Stimulated activated CD4-positive, alpha-beta T cell treated with anti-CD3 and anti-CD28 coated beads, Interleukin-15, amount 100 ng/mL, for 48 hours (primary cell): Measurements from ENCODE around the gene PUM1.
"Not testable (repeated sequence)": the region's sequence is repeated elsewhere in the genome, so short reads cannot be mapped to it uniquely, and the experiment has no call there.

ENCODE experiments used
- DNase-seq, 2 donors: peaks; one replicate each; pipeline ENCODE4 v3.0.0-alpha.2; 2020; ENCODE audit warnings: low read depth in 2 of 2

Gene PUM1

GRCh38 chr1:30964706-30965105, 100.8 kb downstream of the PUM1 start:
- DNase-seq, result no peak

- no peak for DNase-seq
Observed at GRCh38 chr1:30962609-30963508, 102.7 kb downstream of the PUM1 start.

GRCh38 chr1:30957560-30958222, 107.8 kb downstream of the PUM1 start:
- DNase-seq, result no peak

- no peak for DNase-seq
Observed at GRCh38 chr1:30955448-30956015, 110.0 kb downstream of the PUM1 start.

GRCh38 chr1:30953685-30954084, 111.8 kb downstream of the PUM1 start:
- DNase-seq, result no peak

- DNase-seq, result no peak
Observed at GRCh38 chr1:30952098-30952497, 113.4 kb downstream of the PUM1 start.

GRCh38 chr1:30950700-30951099, 114.8 kb downstream of the PUM1 start:
- no peak for DNase-seq

GRCh38 chr1:30950053-30950452, 115.5 kb downstream of the PUM1 start:
- no peak for DNase-seq

- not testable (repeated sequence) for DNase-seq
Observed at GRCh38 chr1:30949487-30949838, 116.1 kb downstream of the PUM1 start.

GRCh38 chr1:30948813-30949486, 116.6 kb downstream of the PUM1 start:
- DNase-seq, result not testable (repeated sequence)

- no peak for DNase-seq
Observed at GRCh38 chr1:30948278-30948677, 117.2 kb downstream of the PUM1 start.

- no peak for DNase-seq
Observed at GRCh38 chr1:30947212-30947611, 118.3 kb downstream of the PUM1 start.

GRCh38 chr1:30942326-30942963, 123.1 kb downstream of the PUM1 start:
- no peak for DNase-seq

GRCh38 chr1:30940541-30940940, 125.0 kb downstream of the PUM1 start:
- DNase-seq, result no peak

GRCh38 chr1:30936541-30937171, 128.9 kb downstream of the PUM1 start:
- DNase-seq, result no peak

- DNase-seq, result not testable (repeated sequence)
Observed at GRCh38 chr1:30935758-30936157, 129.8 kb downstream of the PUM1 start.

GRCh38 chr1:30934613-30935012, 130.9 kb downstream of the PUM1 start:
- no peak for DNase-seq

- no peak for DNase-seq
Observed at GRCh38 chr1:30933874-30934252, 131.7 kb downstream of the PUM1 start.

- DNase-seq, result no peak
Observed at GRCh38 chr1:30930631-30931173, 134.8 kb downstream of the PUM1 start.

- no peak for DNase-seq
Observed at GRCh38 chr1:30929944-30930525, 135.5 kb downstream of the PUM1 start.
